GM18861 (cell line): ENCODE data around the gene EMP2.
A peak's percentile ranks its signal among the peaks of the same experiment; 100 is the strongest.
"Not testable (repeated sequence)": the region's sequence is repeated elsewhere in the genome, so short reads cannot be mapped to it uniquely, and the experiment has no call there.

Experiments used
- ATAC-seq: cut with Tn5 transposase; IDR thresholded peaks from one replicate; pipeline ENCODE4 v1.9.1; 2021; ENCODE audit not compliant: unreplicated experiment

Gene EMP2

DNA sequence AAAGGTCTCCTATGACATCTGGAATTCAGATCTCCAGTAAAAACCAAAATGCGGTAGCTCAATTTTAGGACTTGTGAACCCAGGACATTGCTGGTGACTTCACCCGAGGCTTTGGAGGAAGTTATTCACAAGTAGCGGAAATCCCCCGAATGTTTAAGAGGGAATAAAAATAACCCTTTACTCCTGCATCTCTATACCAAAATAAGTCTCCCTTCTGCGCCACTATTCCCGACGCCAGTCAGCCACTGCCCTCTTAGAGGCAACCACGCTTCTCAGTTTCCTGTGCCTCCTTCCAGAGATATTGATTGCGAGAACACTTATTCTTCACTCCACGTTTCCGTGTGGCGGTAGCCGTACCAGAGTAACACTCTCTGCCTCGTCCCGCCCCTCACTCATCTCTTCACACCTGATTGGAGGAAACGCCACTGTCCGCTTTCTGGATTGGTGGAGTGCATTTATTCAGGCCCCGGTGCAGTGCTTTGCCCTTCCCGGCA is 27.4 kb downstream of the EMP2 start:
- peak; percentile 93 for ATAC-seq

DNA sequence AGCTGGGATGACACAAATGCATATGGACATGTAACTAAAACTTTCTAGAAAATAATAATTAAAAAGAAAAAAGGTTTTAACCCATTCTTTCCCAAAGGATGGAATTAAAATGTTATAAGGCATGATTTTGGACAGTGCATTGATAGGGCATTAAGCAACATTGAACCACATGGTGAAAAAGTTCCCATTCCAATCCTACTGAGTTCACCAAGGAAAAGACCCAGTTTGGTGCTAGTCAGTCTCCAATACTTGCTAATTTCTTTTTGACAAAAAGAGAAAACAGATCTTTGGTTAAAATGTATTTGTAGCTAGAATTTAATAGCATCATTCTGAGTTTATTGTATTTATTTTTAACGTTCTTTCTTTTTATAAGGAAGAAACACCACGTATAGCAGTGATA is 28.1 kb downstream of the EMP2 start:
- no peak for ATAC-seq

DNA sequence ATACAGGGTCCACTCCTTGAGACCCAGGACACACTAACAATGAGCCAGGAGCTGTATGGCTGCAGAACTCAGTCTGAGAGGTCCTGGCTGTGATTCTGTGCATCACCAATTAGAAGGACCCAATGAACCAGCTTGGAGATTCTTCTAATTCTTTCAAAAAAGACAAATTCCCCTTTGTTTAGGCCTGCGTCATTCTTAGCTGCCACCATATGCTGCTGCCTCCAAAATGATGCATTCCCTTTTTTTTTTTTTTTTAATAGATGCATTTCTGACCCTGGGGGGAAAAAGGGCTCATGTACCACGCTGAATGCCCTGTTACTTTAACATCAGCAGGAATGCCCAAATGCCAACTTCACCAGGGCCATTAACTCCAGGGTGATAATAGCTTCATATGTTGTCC is 28.5 kb downstream of the EMP2 start:
- ATAC-seq: no peak

DNA sequence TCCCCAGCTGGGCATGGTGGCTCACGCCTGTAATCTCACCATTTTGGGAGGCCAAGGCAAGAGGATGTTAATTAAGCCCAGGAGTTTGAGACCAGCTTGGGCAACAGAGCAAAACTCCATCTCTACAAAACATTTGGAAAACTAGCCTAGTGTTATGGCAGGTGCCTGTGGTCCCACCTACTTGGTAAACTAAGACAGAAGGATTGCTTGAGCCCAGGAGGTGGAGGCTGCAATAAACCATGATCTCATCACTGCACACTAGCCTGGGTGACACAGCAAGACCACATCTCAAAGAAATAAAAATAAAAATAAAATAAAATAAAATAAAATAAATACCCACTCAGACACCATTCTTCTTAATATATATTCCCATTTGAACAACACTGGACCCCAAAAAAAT is 32.0 kb downstream of the EMP2 start:
- no peak for ATAC-seq

- no peak for ATAC-seq
Measured at GRCh38 chr16:10547708-10548107, 32.7 kb downstream of the EMP2 start.

DNA sequence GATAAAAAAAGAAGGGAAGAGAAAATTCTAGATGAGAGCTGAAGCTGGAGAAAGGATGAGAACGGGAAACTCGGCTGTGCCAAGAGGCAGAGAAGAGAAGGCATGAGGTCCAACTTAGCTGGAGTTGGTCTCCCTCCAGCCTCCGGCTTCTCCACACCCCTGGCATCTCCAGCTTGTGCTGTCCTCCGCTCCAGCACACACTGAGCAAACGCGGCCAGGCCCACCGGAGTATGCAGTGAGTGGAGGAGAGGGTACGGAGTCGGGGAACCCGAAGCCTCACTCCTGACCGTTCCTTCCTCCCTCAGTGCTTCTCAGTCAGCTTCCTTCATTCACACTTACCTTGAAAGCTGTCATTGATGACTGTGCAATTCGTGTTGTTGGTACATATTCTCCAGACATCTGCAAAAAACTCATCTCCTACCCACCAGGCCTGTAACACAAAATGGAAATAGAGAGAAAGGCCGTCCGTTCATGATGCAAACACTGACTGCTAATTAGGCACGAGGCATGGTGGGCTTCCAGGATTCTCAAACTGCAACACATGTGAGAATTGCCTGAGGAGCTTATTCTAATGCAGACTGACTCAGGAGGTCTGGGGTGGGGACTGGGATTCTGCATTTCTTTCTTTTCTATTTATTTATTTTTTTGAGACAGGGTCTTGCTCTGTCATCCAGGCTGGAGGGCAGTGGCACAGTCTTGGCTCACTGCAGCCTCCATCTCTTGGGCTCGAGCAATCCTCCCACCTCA is 37.0 kb downstream of the EMP2 start:
- no peak for ATAC-seq

DNA sequence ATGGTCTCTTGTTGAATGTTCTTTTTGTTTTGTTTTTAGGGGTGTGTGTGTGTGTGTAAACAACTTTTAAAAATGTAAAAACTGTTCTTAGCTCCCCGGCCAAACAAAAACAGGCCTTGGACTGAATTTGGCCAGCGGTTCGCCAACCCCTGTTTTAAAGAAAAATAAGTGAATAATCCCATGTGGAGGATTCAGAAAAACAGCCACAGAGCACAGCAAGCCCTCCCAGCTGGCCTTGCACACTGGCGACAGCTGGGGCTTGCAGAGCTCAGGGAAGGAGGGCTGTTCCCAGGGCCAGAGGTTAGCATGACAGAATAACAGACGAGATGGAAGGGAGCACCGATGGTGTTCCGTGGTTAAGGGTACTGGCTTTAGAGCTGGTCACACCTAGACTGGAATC is 39.0 kb downstream of the EMP2 start:
- ATAC-seq: no peak

- ATAC-seq: no peak
Measured at GRCh38 chr16:10539793-10540192, 40.6 kb downstream of the EMP2 start.

GRCh38 chr16:10539236-10539635 is 41.2 kb downstream of the EMP2 start:
- ATAC-seq: no peak

- ATAC-seq: no peak
Measured at GRCh38 chr16:10538583-10538982, 41.8 kb downstream of the EMP2 start.

DNA sequence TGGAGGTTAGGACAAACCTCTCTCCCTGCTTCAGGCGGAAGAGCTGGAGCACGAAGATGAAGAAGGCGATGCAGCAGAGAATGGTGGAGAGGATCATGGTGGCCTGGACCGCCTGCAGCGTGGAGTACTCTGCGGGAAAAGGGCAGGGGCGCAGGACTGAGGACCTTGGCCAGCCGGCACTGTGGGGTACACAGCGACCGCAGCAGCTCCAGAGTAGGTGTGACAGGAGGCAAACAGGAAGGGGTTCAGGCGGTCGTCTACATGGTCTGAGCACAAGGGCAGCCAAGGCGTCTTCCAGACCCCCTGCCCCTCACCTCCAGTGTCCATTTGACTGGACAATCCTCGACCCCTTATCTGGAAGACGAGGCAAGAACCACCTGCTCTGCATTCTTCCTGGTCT is 42.5 kb downstream of the EMP2 start:
- ATAC-seq: no peak

DNA sequence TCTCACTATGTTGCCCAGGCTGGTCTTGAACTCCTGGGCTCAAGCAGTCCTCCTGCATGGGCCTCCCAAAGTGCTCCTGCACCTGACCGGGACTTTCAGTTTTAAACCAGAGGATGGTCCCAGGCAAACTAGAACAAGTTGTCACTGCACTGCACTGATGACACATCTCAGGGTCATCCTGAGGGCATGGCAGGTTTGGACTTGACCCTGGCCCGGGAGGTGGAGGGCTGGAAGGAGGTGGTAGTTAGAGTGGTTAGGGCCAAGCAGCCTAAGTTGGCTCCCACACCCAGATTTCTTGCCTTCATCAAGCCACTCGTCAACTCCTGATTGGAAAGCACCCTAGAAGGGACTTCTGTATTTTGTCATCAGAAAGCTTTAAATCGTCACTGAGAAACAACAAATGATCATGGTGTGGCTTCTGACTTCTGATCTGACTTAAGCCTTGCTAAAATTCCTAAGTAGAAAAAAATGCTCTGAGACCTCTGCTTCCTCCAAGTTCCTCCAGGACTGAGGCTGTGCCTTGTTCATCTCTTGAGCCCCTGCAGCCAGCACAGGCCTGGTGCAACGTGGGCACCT is 43.5 kb downstream of the EMP2 start:
- ATAC-seq: no peak

DNA sequence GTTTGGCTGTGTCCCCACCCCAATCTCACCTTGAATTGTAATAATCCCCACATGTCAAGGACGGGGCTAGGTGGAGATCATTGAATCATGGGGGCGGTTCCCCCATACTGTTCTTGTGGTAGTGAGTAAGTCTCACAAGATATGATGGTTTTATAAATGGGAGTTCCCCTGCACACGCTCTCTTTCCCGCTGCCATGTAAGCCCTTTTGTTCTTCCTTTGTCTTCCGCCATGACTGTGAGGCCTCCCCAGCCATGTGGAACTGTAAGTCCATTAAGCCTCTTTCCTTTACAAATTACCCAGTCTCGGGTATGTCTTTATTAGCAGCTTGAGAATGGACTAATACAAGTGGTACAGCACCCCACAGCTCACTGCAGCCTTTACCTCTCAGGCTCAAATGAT is 44.1 kb downstream of the EMP2 start:
- ATAC-seq: not testable (repeated sequence)

DNA sequence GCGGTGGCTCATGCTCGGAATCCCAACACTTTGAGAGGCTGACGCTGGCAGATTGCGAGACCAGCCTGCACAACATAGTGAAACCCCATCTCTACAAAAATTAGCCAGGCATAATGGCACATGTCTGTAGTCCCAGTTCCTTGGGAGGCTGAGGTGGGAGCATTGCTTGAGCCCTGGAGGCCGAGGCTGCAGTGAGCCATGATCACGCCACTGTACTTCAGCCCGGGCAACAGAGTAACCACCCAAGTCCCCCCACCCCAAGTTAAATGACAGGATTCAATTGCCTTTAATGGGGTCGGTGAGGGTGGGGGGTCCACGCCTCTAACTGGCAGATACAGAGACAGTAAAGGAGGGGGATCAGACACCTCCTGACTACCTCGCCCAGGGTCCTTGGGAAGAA is 44.9 kb downstream of the EMP2 start:
- ATAC-seq: no peak

GRCh38 chr16:10534748-10535147 is 45.6 kb downstream of the EMP2 start:
- ATAC-seq: no peak

DNA sequence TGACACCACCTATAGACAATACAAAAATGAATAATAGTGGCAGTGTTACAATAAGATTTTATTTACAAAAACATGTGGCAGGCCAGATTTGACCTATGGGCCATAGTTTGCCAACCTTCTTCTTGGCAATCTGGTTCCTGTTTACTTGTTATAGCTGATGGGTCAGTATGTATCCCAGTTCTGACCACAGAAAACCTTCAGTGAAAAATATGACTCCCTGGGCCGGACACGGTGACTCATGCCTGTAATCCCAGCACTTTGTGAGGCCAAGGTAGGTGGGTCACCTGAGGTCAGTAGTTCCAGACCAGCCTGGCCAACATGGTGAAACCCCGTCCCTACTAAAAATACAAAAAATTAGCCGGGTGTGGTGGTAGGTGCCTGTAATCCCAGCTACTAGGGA is 46.8 kb downstream of the EMP2 start:
- not testable (repeated sequence) for ATAC-seq

DNA sequence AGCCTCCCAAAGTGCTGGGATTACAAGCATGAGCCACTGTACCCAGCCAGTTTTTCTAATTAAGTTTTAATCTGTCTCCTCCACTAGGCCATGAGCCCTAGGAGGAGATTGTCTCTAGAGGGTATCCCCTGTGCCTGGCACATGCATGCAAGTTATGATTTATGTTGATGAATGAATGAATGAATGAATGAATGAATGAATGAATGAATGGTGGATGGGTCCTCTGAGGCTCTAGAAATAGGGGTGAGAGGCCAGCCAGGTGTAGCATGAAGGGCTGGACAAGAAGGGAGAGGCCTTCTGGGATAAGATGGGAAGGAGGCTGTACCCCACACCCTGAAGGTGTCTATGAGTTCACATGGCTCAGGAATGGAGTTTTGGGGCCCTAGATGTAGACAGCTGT is 48.8 kb downstream of the EMP2 start:
- no peak for ATAC-seq

DNA sequence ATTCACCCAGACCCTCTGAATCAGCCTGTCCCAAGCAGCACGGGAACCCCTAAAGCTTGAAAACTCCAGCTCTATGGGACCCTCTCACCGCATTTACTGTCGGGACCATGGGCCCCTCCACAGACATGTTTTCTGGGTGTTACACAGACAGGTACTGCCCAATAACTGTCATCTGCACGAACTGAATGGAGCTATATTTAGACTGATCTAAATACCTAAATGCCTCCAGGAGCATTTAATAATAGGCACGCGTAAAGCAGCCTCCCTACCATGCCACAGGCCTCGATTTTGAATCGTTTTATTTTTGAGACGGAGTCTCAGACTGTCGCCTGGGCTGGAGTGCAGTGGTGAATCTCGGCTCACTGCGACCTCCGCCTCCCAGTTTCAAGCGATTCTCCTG is 49.7 kb downstream of the EMP2 start:
- no peak for ATAC-seq

DNA sequence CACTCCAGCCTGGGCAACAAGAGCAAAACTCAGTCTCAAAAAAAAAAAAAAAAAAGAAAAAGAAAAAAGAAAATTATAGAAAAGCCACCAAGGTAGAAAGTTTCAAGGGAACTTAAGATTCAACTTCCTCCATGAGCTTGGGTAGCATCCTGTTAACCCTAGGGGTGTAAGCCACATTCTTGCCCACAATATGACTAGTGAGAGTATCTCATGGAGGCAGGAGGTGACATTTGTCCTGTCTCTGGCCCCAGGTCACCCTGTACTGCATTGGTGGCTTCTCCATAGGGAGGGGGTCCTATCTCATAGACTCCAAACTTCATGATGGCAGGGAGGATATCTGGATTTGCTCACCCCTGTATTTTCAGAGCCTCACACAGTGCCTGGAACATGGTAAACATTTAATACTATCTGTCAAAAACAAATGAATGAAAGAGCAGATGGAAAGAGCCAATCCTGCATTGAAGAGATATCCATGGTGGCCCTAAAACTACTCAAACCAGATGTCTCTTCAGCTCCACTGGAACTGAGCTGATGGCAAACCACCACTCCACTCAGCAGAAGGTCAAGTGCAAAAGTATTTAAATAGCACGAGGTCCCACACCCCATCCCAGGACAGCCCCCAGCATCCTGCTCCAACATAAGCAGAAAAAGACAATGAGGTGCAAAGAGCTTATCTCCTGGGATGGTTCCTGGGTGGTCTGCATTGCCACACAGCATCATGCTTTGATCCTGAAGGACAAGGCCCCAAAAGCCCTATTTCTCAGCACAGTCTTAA is 50.3 kb downstream of the EMP2 start:
- no peak for ATAC-seq

DNA sequence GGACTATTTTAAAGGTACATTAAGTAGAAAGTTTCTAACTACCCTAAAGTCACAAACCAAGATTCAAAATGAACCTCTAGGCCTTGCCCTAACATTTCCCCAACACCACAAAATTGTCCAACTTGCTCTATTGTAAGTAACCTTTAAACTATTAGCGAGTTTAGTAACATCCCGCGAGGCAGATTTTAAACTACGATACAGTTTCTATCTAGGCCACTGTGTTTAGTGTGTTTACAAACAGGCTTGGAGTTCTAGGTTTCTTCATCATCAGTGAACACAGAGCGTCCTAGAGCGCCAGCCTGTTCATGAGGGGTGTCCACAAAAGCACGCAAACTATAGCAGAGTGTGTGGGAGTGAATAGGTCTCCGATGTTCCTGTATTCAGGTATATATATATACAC is 51.8 kb downstream of the EMP2 start:
- no peak for ATAC-seq

DNA sequence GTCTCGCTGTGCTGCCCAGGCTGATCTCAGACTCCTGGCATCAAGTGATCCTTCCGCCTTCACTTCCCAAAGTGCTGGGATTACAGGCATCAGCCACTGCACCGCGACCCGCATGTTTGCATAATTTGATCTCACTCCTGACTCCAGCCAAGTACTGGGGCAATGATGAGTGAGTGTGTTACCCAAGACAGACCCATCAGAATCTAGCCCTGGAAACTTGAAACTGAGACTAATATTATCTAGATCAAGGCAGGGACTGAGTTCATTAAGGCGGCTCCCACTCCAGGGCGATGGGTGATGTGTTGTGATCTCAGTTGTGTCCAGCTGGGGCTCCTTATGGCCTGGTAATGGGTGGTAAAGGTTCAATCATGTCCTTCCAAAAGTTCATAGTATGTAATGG is 53.4 kb downstream of the EMP2 start:
- no peak for ATAC-seq

- ATAC-seq: no peak
Measured at GRCh38 chr16:10525214-10525825, 55.1 kb downstream of the EMP2 start.
